Central memory CD8-positive, alpha-beta T cell (primary cell): ENCODE data around the gene PFDN1.

Experiments used
- ATAC-seq: fragments of 150-1000 bp; cut with Tn5 transposase; replicated peaks from 2 replicates; pipeline ENCODE4 v1.10.0; 2022; ENCODE audit warnings: mild to moderate bottlenecking, moderate FRiP score, moderate number of reproducible peaks; ENCODE audit not compliant: poor library complexity, severe bottlenecking; ENCODE audit errors: extremely low read depth
- DNase-seq, 2 donors: peaks; one replicate each; pipeline ENCODE4 v3.0.0; 2021; ENCODE audit warnings: low spot score in 2 of 2
- H3K27ac Mint-ChIP-seq: one replicate; pipeline ENCODE4 v1.8.0; 2022; ENCODE audit warnings: low read depth, mild to moderate bottlenecking, moderate library complexity, mixed read lengths
- H3K27me3 Mint-ChIP-seq: one replicate; pipeline ENCODE4 v1.8.0; 2022; ENCODE audit warnings: mixed read lengths
- H3K36me3 Mint-ChIP-seq: one replicate; pipeline ENCODE4 v1.8.0; 2022; ENCODE audit warnings: mild to moderate bottlenecking, moderate library complexity, mixed read lengths; ENCODE audit not compliant: insufficient read depth
- H3K4me1 Mint-ChIP-seq: one replicate; pipeline ENCODE4 v1.8.0; 2022; ENCODE audit warnings: mixed read lengths
- H3K4me3 Mint-ChIP-seq: one replicate; pipeline ENCODE4 v1.8.0; 2022; ENCODE audit warnings: mild to moderate bottlenecking, moderate library complexity, mixed read lengths
- H3K9me3 Mint-ChIP-seq: one replicate; pipeline ENCODE4 v1.8.0; 2022; ENCODE audit warnings: mixed read lengths

PFDN1 gene

DNA sequence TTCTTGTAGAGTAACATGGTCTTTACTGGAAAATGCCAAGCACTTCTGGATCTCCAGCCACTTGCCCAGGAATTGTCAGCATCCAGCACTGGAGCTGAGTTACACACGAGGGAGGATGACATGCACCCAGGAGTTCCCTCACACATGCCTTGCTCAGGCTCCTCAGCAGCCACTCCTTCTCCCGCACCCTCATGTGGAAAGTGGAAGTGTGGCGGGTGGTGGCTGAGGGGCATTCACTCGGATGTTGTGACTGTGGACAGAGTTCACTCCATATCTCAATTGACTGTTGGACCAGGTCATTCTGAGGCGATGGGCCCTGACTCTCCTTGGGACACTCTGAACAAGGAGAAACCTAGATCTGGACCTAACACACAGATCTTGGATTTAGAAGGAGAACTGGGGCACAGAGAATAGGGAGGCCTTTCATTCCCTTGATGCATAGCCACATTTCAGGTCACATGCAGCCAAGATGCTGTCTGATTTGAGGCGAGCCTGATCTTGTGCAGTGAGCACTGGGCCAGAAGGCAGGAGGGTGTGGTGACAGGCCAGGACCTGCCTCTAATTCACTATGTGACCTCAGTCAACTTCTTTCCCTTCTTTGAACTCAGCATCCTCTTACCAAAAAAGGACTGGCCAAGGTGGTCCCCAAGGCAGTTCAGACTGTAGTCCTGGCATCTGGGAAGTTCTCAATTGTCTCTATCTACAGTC is 65.9 kb downstream of the PFDN1 start:
- DNase-seq, result no peak
- no peak overlapping the region for H3K4me3 Mint-ChIP-seq

DNA sequence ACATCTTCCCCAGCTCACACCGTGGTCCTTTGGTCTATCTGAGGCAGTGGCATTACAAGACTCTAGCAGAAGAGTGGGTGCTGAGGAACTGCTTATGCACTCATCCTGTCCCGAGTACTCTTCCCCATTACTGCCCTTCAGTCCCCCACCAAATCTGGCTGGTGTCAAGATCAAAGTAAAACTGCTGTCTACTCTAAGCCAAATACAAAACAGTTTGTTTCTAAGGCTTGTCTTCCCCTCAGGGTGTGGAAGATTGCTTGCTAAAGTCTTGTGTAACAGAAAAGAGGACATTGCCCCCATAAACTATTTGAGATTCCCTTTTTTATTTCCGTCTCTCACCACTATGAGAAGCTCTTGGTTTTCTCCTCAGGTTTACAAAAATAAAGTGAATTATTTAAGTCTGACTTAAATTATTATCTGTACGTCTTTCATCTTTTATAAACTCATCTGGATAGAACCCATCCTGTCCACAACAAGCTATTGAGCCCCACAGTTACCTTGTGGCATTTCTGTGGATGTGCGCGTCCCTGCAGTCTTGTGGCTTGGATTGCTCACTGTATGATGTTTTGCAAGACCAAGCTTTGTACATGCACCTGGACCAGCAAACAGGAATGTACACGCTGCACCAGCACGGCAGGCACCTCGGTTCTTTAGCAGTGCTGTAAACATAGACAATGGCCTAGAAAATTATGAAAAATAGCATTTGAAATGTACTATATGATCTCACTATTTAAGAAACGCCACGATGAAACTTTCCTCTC is 66.9 kb downstream of the PFDN1 start:
- Mint-ChIP-seq H3K4me3 (no peak overlapping the region), H3K9me3 (no peaks in the 10 kb centered on the region), H3K27me3 (no peaks in the 10 kb centered on the region), H3K27ac (no peak overlapping the region), H3K4me1 (no peaks in the 10 kb centered on the region), H3K36me3 (peaks cover 4% of the 10 kb centered on the region)
- ATAC-seq (no peak), DNase-seq (no peak)

More for the DNA sequence above, 65.9 kb downstream of the PFDN1 start:
- Mint-ChIP-seq H3K36me3 (peaks cover 4% of the 10 kb centered on the region), H3K27ac (no peak overlapping the region), H3K4me1 (no peaks in the 10 kb centered on the region), H3K27me3 (no peaks in the 10 kb centered on the region), H3K9me3 (no peaks in the 10 kb centered on the region)
- no peak for ATAC-seq

DNA sequence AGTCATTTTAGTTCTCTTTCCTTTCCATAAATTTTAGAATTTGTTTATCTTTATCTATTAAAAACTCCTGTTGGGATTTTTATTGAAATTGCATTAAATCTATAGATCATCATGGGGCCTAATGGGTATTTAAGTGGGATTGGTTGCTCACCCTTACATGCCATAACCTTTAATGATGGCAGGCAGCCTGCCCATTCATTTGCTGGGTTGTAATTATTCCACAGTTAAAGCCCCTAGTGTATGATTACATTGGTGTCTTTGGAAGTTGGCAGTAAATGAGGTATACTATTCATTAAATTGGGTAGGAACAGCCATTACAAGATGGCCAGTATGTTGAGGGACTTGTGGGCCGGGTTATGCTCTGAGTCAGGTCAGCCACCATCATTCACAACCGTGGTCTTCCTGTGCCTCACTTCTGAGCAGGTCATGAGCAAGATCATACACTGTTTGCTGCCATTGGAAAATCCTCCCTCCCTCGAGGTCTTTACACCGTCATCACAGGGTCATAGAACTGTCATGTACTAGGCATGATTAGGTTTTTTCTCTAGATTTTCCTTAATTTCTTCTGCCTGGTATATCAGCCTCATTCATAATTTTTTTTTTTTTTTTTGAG is 68.4 kb downstream of the PFDN1 start:
- DNase-seq, result no peak

DNA sequence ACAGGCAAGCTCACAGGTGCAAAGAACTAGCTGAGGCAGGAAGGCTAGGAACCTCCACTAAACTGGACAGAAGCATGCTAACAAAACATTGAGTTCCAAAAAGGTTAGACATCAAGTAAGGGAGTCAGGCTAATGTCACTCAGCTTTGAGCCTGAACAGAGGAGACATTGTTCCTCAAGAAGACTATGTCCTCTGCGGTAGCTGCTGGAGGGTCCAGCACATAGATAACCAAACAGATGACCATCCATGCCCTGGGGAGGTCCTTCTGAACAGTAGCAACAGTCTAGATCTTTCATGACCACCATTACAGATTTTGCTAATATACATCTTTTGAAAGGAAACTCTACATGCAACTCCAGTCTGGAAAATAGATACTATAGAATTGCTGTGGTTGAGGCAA is 70.2 kb downstream of the PFDN1 start:
- Mint-ChIP-seq H3K27me3 (no peaks in the 10 kb centered on the region), H3K9me3 (no peaks in the 10 kb centered on the region), H3K36me3 (peaks cover 3% of the 10 kb centered on the region), H3K27ac (no peak overlapping the region), H3K4me3 (no peak overlapping the region), H3K4me1 (no peaks in the 10 kb centered on the region)
- DNase-seq (no peak), ATAC-seq (no peak)

More for the DNA sequence above, 68.4 kb downstream of the PFDN1 start:
- Mint-ChIP-seq H3K27me3 (no peaks in the 10 kb centered on the region), H3K9me3 (no peaks in the 10 kb centered on the region), H3K4me3 (no peak overlapping the region), H3K27ac (no peak overlapping the region), H3K36me3 (peaks cover 3% of the 10 kb centered on the region), H3K4me1 (no peaks in the 10 kb centered on the region)
- ATAC-seq, result no peak

DNA sequence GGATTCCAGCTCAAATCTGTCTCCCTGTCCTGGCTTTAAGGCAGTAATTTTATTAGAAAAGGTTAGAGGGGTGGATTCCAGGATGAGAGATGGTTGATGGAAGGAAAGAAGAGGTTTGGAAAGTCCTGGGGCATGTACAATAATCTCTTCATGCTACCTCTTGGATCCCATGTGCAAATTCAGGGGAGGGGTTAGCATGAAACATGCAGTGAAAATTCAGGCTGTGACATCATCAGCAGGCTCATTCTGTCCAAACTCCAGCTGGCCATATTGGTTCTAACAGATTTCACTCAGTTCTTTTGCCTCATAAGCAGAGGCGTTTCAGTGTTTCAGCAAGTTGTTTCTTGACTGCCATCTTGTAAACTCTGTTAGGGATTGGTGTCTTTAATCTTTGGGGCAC is 72.5 kb downstream of the PFDN1 start:
- no peak overlapping the region for H3K27ac Mint-ChIP-seq

DNA sequence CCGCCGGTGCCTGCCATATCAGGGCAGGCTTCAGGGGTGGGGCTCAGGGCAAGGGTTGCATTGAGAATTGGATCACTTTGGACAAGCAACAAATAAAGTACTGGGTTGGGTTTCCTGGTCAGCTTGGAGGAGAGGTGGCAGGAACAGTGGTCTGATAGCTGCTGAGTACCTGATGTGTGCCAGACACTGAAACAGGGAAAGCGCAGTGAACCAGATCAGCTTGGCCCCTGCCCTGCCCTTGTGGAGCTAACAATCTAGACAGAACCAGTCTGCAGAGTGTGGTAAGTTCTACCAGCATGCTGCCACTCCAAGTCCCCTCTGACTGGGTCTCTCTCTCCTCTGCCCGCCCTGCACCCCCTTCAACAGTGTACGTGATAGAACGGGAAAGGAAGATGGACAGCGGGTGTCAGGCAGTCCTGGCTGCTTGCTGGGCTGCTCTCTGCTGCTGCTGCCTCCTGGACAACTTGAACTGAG is 74.5 kb downstream of the PFDN1 start:
- Mint-ChIP-seq H3K9me3 (no peaks in the 10 kb centered on the region), H3K4me1 (no peaks in the 10 kb centered on the region), H3K4me3 (no peak overlapping the region), H3K27ac (no peak overlapping the region), H3K27me3 (peaks cover 7% of the 10 kb centered on the region), H3K36me3 (peaks cover 1% of the 10 kb centered on the region)
- DNase-seq (no peak), ATAC-seq (no peak)

More for the DNA sequence above, 72.5 kb downstream of the PFDN1 start:
- Mint-ChIP-seq H3K4me1 (no peaks in the 10 kb centered on the region), H3K27me3 (peaks cover 7% of the 10 kb centered on the region), H3K4me3 (no peak overlapping the region), H3K36me3 (peaks cover 1% of the 10 kb centered on the region), H3K9me3 (no peaks in the 10 kb centered on the region)
- ATAC-seq, result no peak
- no peak for DNase-seq

DNA sequence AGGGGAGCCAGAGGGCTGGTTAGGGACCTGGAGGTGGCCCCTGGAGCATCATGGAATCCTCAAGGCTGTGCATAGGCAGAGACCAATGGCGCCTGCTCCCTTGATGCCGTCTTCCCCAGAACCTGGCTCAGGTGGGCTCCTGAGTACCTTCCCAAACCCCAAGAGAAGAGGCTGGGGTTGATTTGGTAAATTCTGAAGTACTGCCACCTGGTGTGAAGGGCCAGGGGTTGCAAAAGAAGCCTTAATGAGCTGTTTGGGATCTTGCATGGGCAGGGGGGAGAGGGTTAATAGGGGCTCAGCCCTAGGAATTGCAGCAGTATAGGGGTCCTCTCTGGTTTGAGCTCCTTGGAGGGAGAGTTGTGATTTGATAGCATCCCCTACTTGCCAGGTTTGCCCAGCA is 75.9 kb downstream of the PFDN1 start:
- Mint-ChIP-seq H3K27ac (no peak overlapping the region), H3K27me3 (peaks cover 7% of the 10 kb centered on the region), H3K9me3 (no peaks in the 10 kb centered on the region), H3K4me3 (no peak overlapping the region), H3K36me3 (peaks cover 1% of the 10 kb centered on the region), H3K4me1 (no peaks in the 10 kb centered on the region)
- DNase-seq (no peak), ATAC-seq (no peak)

DNA sequence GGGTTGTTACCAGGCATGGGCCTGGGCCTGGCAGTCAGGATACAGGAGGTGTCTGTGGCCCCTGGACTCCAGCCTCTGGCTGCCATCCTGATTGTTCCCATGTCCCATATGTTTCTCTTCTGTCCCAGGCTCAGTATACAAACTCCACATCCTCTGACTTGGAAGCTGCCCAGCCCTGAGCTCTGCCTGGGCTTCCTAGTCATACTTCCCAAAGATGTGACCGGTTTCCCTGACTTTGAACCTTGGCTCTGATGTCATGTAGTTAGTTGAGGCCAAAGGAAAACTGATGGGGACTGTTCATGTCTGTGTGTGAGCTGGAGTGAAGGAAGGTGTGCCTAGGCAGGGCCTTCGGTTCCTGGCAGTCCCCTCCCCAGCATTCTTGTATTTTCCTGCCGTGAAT is 77.5 kb downstream of the PFDN1 start:
- Mint-ChIP-seq H3K4me1 (no peaks in the 10 kb centered on the region), H3K9me3 (no peaks in the 10 kb centered on the region), H3K27ac (no peak overlapping the region), H3K4me3 (no peak overlapping the region), H3K27me3 (peaks cover 7% of the 10 kb centered on the region), H3K36me3 (peaks cover 1% of the 10 kb centered on the region)
- no peak for DNase-seq
- no peak for ATAC-seq

DNA sequence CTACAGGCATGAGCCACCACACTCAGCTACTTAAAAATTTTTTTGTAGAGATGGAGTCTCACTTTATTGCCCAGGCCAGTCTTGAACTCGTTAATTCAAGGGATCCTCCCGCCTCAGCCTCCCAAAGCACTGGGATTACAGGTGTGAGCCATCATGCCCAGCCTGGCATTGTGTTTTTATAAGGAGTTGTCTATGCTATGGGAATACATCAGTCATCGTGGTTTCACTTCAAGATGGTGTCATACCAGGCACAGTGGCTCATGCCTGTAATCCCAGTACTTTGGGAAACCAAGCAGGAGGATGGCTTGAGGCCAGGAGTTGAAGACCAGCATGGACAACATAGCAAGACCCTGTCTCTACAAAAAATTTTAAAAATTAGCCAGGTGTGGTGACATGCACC is 78.2 kb downstream of the PFDN1 start:
- ATAC-seq (no peak), DNase-seq (no peak)
- no peak overlapping the region for H3K4me3 Mint-ChIP-seq
- no peaks in the 10 kb centered on the region for H3K4me1 Mint-ChIP-seq
- H3K27ac Mint-ChIP-seq, result no peak overlapping the region
- H3K27me3 Mint-ChIP-seq, result peaks cover 7% of the 10 kb centered on the region
- H3K36me3 Mint-ChIP-seq, result peaks cover 1% of the 10 kb centered on the region
- no peaks in the 10 kb centered on the region for H3K9me3 Mint-ChIP-seq

DNA sequence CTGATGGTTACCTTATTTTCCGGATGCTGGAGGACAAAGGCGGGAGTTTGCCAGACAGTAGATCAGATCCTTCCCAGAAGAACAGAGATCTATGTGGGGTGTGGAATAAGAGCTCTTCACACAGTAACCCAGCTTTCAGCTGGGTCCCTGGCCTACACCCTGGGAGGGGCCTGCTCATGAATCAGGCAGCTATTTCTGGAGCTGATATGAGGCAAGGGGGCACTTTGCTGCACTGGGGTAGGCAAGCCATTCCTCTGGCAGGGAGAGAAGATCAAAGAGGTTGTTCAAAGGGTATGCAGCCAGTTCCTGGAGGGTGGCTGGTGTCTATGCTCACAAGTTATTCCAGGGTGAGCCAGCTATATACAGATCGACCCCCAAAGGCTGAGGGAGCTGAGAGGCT is 79.3 kb downstream of the PFDN1 start:
- no peaks in the 10 kb centered on the region for H3K9me3 Mint-ChIP-seq
- DNase-seq, result no peak
- no peak overlapping the region for H3K27ac Mint-ChIP-seq
- H3K4me1 Mint-ChIP-seq, result no peaks in the 10 kb centered on the region
- peaks cover 7% of the 10 kb centered on the region for H3K27me3 Mint-ChIP-seq
- H3K4me3 Mint-ChIP-seq, result no peak overlapping the region
- peaks cover 1% of the 10 kb centered on the region for H3K36me3 Mint-ChIP-seq
- no peak for ATAC-seq

DNA sequence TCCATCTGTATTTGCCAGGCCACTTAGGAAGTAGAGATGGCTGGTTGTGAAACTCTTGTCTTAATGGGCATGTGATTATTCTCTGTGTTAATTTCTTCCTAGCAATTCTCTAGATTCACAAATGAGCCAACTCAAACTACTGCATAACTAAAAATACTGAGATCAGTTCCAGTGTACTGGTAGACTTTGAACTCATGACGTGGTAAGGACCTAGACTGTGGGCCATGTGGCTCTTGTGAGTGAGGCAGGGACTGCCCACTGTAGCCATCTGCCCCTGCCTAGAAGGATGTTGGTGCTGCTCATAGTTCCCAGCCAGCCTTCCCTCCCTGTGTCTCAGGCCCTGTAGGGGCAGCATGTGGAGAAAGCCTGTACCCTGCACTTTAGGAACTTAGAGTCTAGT is 80.5 kb downstream of the PFDN1 start:
- H3K4me3 Mint-ChIP-seq, result no peak overlapping the region
- H3K4me1 Mint-ChIP-seq, result no peaks in the 10 kb centered on the region
- H3K27ac Mint-ChIP-seq, result no peak overlapping the region
- H3K9me3 Mint-ChIP-seq, result no peaks in the 10 kb centered on the region
- peaks cover 7% of the 10 kb centered on the region for H3K27me3 Mint-ChIP-seq
- no peak for ATAC-seq
- DNase-seq, result no peak
- H3K36me3 Mint-ChIP-seq, result no peaks in the 10 kb centered on the region

DNA sequence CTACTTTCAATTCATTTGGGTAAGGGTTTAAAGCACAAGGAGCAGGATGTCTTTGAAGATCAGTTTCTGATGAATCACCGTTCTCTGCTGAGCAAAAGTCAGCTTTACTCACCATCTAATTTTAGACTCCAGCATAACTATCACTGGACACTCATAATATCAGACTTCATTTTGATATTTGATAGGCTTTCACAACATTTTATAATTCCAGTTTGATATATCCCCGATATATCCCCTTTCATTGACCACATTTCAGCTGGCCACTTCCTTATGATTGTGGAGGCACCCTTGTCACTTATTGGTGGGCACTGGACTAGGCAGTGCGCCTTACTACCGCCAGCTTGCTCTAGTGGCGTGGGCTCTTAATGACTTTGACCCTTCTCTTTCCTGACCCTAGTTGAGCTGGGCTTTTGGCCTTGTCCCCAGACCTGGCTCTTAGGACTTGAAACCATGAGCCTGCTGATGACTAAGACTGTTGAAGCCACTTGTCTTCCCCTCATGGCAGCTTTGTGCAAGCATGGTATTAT is 81.1 kb downstream of the PFDN1 start:
- H3K27ac Mint-ChIP-seq, result no peak overlapping the region
- DNase-seq (no peak), ATAC-seq (no peak)
- H3K4me1 Mint-ChIP-seq, result no peaks in the 10 kb centered on the region
- no peaks in the 10 kb centered on the region for H3K36me3 Mint-ChIP-seq
- peaks cover 7% of the 10 kb centered on the region for H3K27me3 Mint-ChIP-seq
- H3K9me3 Mint-ChIP-seq, result no peaks in the 10 kb centered on the region
- H3K4me3 Mint-ChIP-seq, result no peak overlapping the region

DNA sequence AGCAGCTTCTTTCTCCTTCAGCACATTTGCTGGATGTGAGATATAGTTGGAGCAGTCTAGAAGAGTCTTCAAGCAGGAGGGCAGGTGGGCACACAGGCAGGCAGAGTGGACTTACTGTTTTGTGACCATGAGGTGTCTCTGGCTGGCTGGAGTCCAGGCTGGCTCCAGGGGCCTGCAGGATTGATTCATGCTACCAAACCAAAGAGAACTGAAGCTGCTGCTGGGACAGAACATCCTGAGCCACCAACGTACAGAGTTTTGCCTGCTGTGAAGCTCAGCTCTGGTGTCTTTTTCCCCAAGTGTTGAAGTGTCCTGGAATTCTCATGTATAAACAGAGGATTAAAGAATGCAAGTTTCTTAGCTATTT is 82.2 kb downstream of the PFDN1 start:
- Mint-ChIP-seq H3K27ac (no peak overlapping the region), H3K4me1 (no peaks in the 10 kb centered on the region), H3K36me3 (no peaks in the 10 kb centered on the region), H3K9me3 (no peaks in the 10 kb centered on the region), H3K4me3 (no peak overlapping the region), H3K27me3 (peaks cover 2% of the 10 kb centered on the region)
- no peak for DNase-seq
- no peak for ATAC-seq
